HG02678 (cell line): Measurements from ENCODE around the gene TANGO2.

ENCODE experiments used
- ATAC-seq: cut with Tn5 transposase; IDR thresholded peaks from one replicate; pipeline ENCODE4 v1.9.1; 2021; ENCODE audit warnings: mild to moderate bottlenecking, moderate library complexity; ENCODE audit not compliant: unreplicated experiment

The TANGO2 gene

GRCh38 chr22:20024650-20025397 is 3.9 kb downstream of the TANGO2 start:
- ATAC-seq = no peak

- no peak for ATAC-seq
Observed at GRCh38 chr22:20025401-20026203, 4.7 kb downstream of the TANGO2 start.

GRCh38 chr22:20026204-20026908 is 5.4 kb downstream of the TANGO2 start:
- no peak for ATAC-seq

GRCh38 chr22:20026996-20027601 is 6.2 kb downstream of the TANGO2 start:
- no peak for ATAC-seq

- ATAC-seq = no peak
Observed at GRCh38 chr22:20027966-20028854, 7.3 kb downstream of the TANGO2 start.

GRCh38 chr22:20028855-20029549 is 8.1 kb downstream of the TANGO2 start:
- ATAC-seq = no peak

- ATAC-seq = no peak
Observed at GRCh38 chr22:20029550-20030225, 8.8 kb downstream of the TANGO2 start.

- no peak for ATAC-seq
Observed at GRCh38 chr22:20031732-20032406, 11.0 kb downstream of the TANGO2 start.

GRCh38 chr22:20032407-20032991 is 11.6 kb downstream of the TANGO2 start:
- no peak for ATAC-seq

- ATAC-seq = no peak
Observed at GRCh38 chr22:20033045-20033706, 12.3 kb downstream of the TANGO2 start.

- no peak for ATAC-seq
Observed at GRCh38 chr22:20034143-20034542, 13.2 kb downstream of the TANGO2 start.

- no peak for ATAC-seq
Observed at GRCh38 chr22:20035375-20036083, 14.6 kb downstream of the TANGO2 start.

GRCh38 chr22:20036084-20036482 is 15.2 kb downstream of the TANGO2 start:
- no peak for ATAC-seq

- ATAC-seq = no peak
Observed at GRCh38 chr22:20036535-20037392, 15.9 kb downstream of the TANGO2 start.

- no peak for ATAC-seq
Observed at GRCh38 chr22:20037419-20037818, 16.5 kb downstream of the TANGO2 start.

GRCh38 chr22:20038574-20038973 is 17.7 kb downstream of the TANGO2 start:
- ATAC-seq = no peak
